PC-9 (cell line): ENCODE results near the gene DNAH7. TPM values are rescaled to one million over a fixed set of nuclear protein-coding genes. Genes with fewer than 3 reads are reported as not detected.

Experiments
- BruUV-seq: library from RNA; stranded (reverse); fragments of 400-500 nt; replicated peaks from 2 replicates; lab custom pipeline; 2021; lab: Mats Ljungman, UMichigan
- CTCF ChIA-PET: fragments of 300-600 bp; sonication (Branson Sonifier 250); formaldehyde crosslinking; loops from one replicate; lab custom pipeline; 2022; ENCODE audit warnings: antibody characterized with exemption; lab: Charles Lee
- POLR2A ChIA-PET: fragments of 300-600 bp; sonication (Branson Sonifier 250); formaldehyde crosslinking; loops from one replicate; lab custom pipeline; 2022; ENCODE audit warnings: antibody characterized with exemption; ENCODE audit not compliant: unreplicated experiment; lab: Charles Lee
- DNase-seq, 2 experiments: peaks; one replicate each; pipeline versions ENCODE4 v3.0.0 to v3.0.0-alpha.2; 2015 to 2022; ENCODE audit warnings: mixed read lengths in 1 of 2
- H2AFZ ChIP-seq: fragments of 200-600 bp; sonication (generic); 2 replicates; pipeline ENCODE4 v1.8.1; 2017; ENCODE audit warnings: antibody characterized with exemption
- H3F3A ChIP-seq: fragments of 200-600 bp; sonication (generic); 2 replicates; pipeline ENCODE4 v1.8.1; 2017; ENCODE audit warnings: antibody characterized with exemption, mild to moderate bottlenecking, low read depth; ENCODE audit not compliant: insufficient read depth
- H3K27ac ChIP-seq: fragments of 200-600 bp; sonication (generic); 2 replicates; pipeline ENCODE4 v1.6.1; 2016; ENCODE audit warnings: mixed run types
- H3K27me3 ChIP-seq: fragments of 200-600 bp; sonication (generic); 2 replicates; pipeline ENCODE4 v1.6.1; 2016; ENCODE audit warnings: low read depth, mixed run types; ENCODE audit not compliant: insufficient read depth
- H3K36me3 ChIP-seq: fragments of 200-600 bp; sonication (generic); 2 replicates; pipeline ENCODE4 v1.6.1; 2016; ENCODE audit warnings: low read depth, mixed run types
- H3K4me1 ChIP-seq: fragments of 200-600 bp; sonication (generic); replicated peaks from 2 replicates; pipeline ENCODE4 v1.6.1; 2016; ENCODE audit warnings: mixed run types; ENCODE audit not compliant: insufficient read depth
- H3K4me2 ChIP-seq: fragments of 200-600 bp; sonication (generic); 2 replicates; pipeline ENCODE4 v1.6.1; 2017; ENCODE audit warnings: mixed run types
- H3K4me3 ChIP-seq: fragments of 200-600 bp; sonication (generic); 2 replicates; pipeline ENCODE4 v1.6.1; 2016; ENCODE audit warnings: mixed run types
- H3K79me2 ChIP-seq: fragments of 200-600 bp; sonication (generic); 2 replicates; pipeline ENCODE4 v1.6.1; 2017; ENCODE audit warnings: low read depth, mixed run types
- H3K9me2 ChIP-seq: fragments of 200-600 bp; sonication (generic); 2 replicates; pipeline ENCODE4 v1.8.1; 2017; ENCODE audit warnings: mild to moderate bottlenecking; ENCODE audit not compliant: insufficient read depth
- H3K9me3 ChIP-seq: fragments of 200-600 bp; sonication (generic); 2 replicates; pipeline ENCODE4 v1.8.1; 2016; ENCODE audit warnings: low read depth; ENCODE audit not compliant: insufficient read depth
- H4K20me1 ChIP-seq: fragments of 200-600 bp; sonication (generic); 2 replicates; pipeline ENCODE4 v1.8.1; 2017; ENCODE audit not compliant: insufficient read depth
- CTCF ChIP-seq: fragments of 200-600 bp; sonication (generic); conservative IDR thresholded peaks from 2 replicates; pipeline ENCODE4 v1.6.1; 2017; ENCODE audit warnings: mixed run types, antibody characterized with exemption, mild to moderate bottlenecking, moderate library complexity
- EZH2 ChIP-seq: fragments of 200-600 bp; sonication (generic); IDR thresholded peaks from 2 replicates; pipeline ENCODE4 v1.8.0; 2017; ENCODE audit warnings: antibody characterized with exemption, low read depth
- intact Hi-C: fragments of 100-400 bp; cut with micrococcal nuclease; formaldehyde crosslinking; loops from one replicate; pipeline ENCODE4 v1.10.0; 2022; ENCODE audit not compliant: unreplicated experiment
- total RNA-seq: library from RNA; stranded (reverse); gene quantifications from 2 replicates; pipeline ENCODE4 v1.2.3, GENCODE V29; 2021

DNAH7 gene
- total RNA-seq, 1 experiment from 2014 or later = 3.8 TPM

GRCh38 chr2:195879153-195879552, 189.5 kb downstream of the DNAH7 start:
- Histone ChIP-seq H2AFZ (no peak overlapping the region), H3K4me2 (no peak overlapping the region), H3K9me2 (no peaks in the 10 kb centered on the region), H3K27me3 (no peaks in the 10 kb centered on the region), H3K27ac (no peak overlapping the region), H3K9me3 (no peaks in the 10 kb centered on the region), H3K36me3 (no peaks in the 10 kb centered on the region), H4K20me1 (no peaks in the 10 kb centered on the region), H3F3A (no peaks in the 10 kb centered on the region), H3K4me3 (no peak overlapping the region), H3K4me1 (no peaks in the 10 kb centered on the region), H3K79me2 (no peaks in the 10 kb centered on the region)
- intact Hi-C loops = no loop called here
- POLR2A ChIA-PET = no interaction called here
- no peak for DNase-seq
- BruUV-seq = no TSS peak
- TF ChIP-seq CTCF (no peak), EZH2 (no peak)
- CTCF ChIA-PET = no interaction called here

- Histone ChIP-seq H3K4me2 (no peak overlapping the region), H3K4me3 (no peak overlapping the region), H3K27ac (no peak overlapping the region), H3K79me2 (no peaks in the 10 kb centered on the region), H3K9me3 (no peaks in the 10 kb centered on the region), H3K9me2 (no peaks in the 10 kb centered on the region; the same call in 1 of the 2 replicates), H3K4me1 (no peaks in the 10 kb centered on the region), H3F3A (no peaks in the 10 kb centered on the region), H3K36me3 (no peaks in the 10 kb centered on the region), H3K27me3 (no peaks in the 10 kb centered on the region), H2AFZ (no peak overlapping the region), H4K20me1 (no peaks in the 10 kb centered on the region)
- TF ChIP-seq CTCF (no peak), EZH2 (no peak)
- intact Hi-C loops = no loop called here
- no TSS peak for BruUV-seq
- CTCF ChIA-PET = interaction anchor here (0.6 kb wide), 1 partner anchor 38 kb away, joined by 4 read pairs; no protein-coding TSS in a partner anchor
- POLR2A ChIA-PET = no interaction called here
- no peak for DNase-seq
Observed at GRCh38 chr2:195871326-195871725, 197.3 kb downstream of the DNAH7 start.

GRCh38 chr2:195864316-195864715, 204.3 kb downstream of the DNAH7 start:
- no peaks in the 10 kb centered on the region for H4K20me1 ChIP-seq
- no TSS peak for BruUV-seq
- no peaks in the 10 kb centered on the region for H3F3A ChIP-seq
- H3K79me2 ChIP-seq = no peaks in the 10 kb centered on the region
- H3K9me2 ChIP-seq = no peaks in the 10 kb centered on the region
- H3K9me3 ChIP-seq = no peaks in the 10 kb centered on the region
- H3K27ac ChIP-seq = no peak overlapping the region
- POLR2A ChIA-PET = no interaction called here
- no peak for TF ChIP-seq CTCF
- TF ChIP-seq EZH2 = no peak
- CTCF ChIA-PET = no interaction called here
- H3K4me1 ChIP-seq = no peaks in the 10 kb centered on the region
- H3K27me3 ChIP-seq = no peaks in the 10 kb centered on the region
- no peak overlapping the region for H2AFZ ChIP-seq
- H3K4me2 ChIP-seq = no peak overlapping the region
- DNase-seq = no peak
- intact Hi-C loops = no loop called here
- no peak overlapping the region for H3K4me3 ChIP-seq
- no peaks in the 10 kb centered on the region for H3K36me3 ChIP-seq
